RWPE2 (cell line): ENCODE results near the gene OR2A42.
A peak's percentile ranks its signal among the peaks of the same experiment; 100 is the strongest.
"Not testable (repeated sequence)": the region's sequence is repeated elsewhere in the genome, so short reads cannot be mapped to it uniquely, and the experiment has no call there.

ENCODE experiments used
- ATAC-seq: fragments of 200-7000 bp; cut with Tn5 transposase; 3 replicates; pipeline ENCODE4 v1.9.1; 2021; ENCODE audit warnings: low read depth
- DNase-seq: peaks from one replicate; pipeline ENCODE4 v3.0.0-alpha.2; 2020; ENCODE audit warnings: low spot score
- H3K27ac ChIP-seq: fragments of 450-650 bp; 2 replicates; pipeline ENCODE4 v1.5.1; 2017; ENCODE audit warnings: mild to moderate bottlenecking; ENCODE audit not compliant: poor library complexity, severe bottlenecking
- H3K27me3 ChIP-seq: fragments of 250-450 bp; sonication (Bioruptor Pico); 2 replicates; pipeline ENCODE4 v1.5.1; 2021; ENCODE audit warnings: mild to moderate bottlenecking, moderate library complexity; ENCODE audit not compliant: insufficient read depth, poor library complexity, severe bottlenecking
- H3K36me3 ChIP-seq: fragments of 250-450 bp; sonication (Bioruptor Pico); 2 replicates; pipeline ENCODE4 v1.5.1; 2020; ENCODE audit warnings: low read depth, mild to moderate bottlenecking, moderate library complexity
- H3K4me1 ChIP-seq: fragments of 250-450 bp; sonication (Bioruptor Pico); 2 replicates; pipeline ENCODE4 v1.5.1; 2021; ENCODE audit warnings: mild to moderate bottlenecking, moderate library complexity; ENCODE audit not compliant: insufficient read depth, poor library complexity, severe bottlenecking
- H3K4me3 ChIP-seq: fragments of 250-450 bp; sonication (Bioruptor Pico); 2 replicates; pipeline ENCODE4 v1.5.1; 2021; ENCODE audit warnings: mild to moderate bottlenecking, moderate library complexity; ENCODE audit not compliant: severe bottlenecking
- H3K9me3 ChIP-seq: fragments of 250-450 bp; sonication (Bioruptor Pico); 2 replicates; pipeline ENCODE4 v1.5.1; 2021; ENCODE audit warnings: mild to moderate bottlenecking, moderate library complexity; ENCODE audit not compliant: severe bottlenecking
- TF ChIP-seq, protein P1 (sequence below): fragments of 450-650 bp; IDR thresholded peaks from one replicate; pipeline ENCODE4 v1.5.1; 2017; ENCODE audit warnings: mild to moderate bottlenecking, moderate library complexity; ENCODE audit not compliant: poor library complexity, severe bottlenecking

Gene OR2A42

DNA sequence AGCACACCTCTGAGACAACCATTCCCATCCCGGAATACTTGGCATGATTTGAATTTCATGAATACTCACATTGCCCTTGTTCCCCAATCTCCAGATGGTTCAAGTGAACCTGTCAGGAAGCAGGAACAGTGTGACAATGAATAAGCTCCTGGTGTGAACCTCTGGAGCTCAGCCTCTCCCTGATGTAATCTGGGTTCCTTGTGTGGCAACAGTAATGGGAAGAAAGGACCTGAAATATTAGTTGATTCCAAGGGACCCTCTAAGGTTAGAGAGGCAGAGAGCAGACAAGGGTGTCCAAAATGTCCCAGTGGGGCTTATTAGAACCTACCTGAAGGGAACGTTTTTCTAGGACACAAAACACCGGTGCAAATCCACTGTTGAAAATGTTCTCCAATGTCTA lies 16.7 kb upstream of the OR2A42 start:
- H3K27me3 ChIP-seq: no peaks in the 10 kb centered on the region
- no peaks in the 10 kb centered on the region for H3K36me3 ChIP-seq
- H3K9me3 ChIP-seq: no peaks in the 10 kb centered on the region
- no peak for DNase-seq
- H3K4me3 ChIP-seq: no peak overlapping the region
- H3K4me1 ChIP-seq: no peaks in the 10 kb centered on the region
- no peak for ATAC-seq
- TF ChIP-seq, protein P1, sequence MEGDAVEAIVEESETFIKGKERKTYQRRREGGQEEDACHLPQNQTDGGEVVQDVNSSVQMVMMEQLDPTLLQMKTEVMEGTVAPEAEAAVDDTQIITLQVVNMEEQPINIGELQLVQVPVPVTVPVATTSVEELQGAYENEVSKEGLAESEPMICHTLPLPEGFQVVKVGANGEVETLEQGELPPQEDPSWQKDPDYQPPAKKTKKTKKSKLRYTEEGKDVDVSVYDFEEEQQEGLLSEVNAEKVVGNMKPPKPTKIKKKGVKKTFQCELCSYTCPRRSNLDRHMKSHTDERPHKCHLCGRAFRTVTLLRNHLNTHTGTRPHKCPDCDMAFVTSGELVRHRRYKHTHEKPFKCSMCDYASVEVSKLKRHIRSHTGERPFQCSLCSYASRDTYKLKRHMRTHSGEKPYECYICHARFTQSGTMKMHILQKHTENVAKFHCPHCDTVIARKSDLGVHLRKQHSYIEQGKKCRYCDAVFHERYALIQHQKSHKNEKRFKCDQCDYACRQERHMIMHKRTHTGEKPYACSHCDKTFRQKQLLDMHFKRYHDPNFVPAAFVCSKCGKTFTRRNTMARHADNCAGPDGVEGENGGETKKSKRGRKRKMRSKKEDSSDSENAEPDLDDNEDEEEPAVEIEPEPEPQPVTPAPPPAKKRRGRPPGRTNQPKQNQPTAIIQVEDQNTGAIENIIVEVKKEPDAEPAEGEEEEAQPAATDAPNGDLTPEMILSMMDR: no peak
- H3K27ac ChIP-seq: no peak overlapping the region

DNA sequence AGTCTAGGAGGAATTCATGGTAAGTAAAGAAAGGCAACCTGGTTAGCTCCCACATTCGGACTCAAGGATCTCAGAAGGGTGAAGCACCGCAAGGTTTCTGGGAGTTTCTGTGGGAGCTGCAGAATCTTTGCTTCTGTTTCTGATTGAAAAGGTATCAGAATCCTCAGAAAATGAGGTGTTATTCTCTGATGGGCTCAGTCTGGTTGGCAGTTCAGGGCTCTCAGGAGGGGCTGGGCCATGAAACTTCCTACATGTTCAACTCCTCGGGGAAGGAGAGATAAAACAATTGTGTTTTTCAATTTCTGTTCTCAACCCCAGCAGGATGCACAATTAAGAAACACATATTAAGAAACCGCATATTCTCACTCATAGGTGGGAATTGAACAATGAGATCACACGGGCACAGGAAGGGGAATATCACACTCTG lies 16.1 kb upstream of the OR2A42 start:
- ATAC-seq (no peak), DNase-seq (peak; percentile 21)
- Histone ChIP-seq H3K27ac (no peak overlapping the region), H3K27me3 (no peaks in the 10 kb centered on the region), H3K4me3 (no peak overlapping the region), H3K4me1 (no peaks in the 10 kb centered on the region), H3K9me3 (no peaks in the 10 kb centered on the region), H3K36me3 (no peaks in the 10 kb centered on the region)
- TF ChIP-seq, protein P1: no peak

DNA sequence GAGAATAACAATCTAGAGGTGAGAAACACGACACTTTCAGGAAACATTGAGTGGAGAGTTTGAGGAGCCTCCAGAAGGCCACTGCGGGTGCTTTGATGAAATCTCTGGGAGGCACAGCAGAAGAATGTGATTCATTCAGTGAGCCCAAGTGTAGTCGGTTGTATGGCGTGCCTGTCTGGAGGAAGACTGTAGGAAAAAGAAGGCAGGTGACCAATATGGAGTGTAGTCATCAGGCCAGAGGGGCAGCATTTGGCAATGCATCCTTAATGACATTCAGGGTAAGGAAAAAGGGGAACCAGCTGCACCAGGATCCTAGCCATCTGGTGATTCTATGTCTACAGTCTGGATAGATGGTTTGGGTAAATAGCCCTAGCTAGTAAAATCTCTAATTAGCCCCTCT lies 12.9 kb upstream of the OR2A42 start:
- not testable (repeated sequence) for H3K4me3 ChIP-seq, H3K27me3 ChIP-seq, H3K27ac ChIP-seq, DNase-seq, H3K36me3 ChIP-seq, H3K4me1 ChIP-seq, ATAC-seq, H3K9me3 ChIP-seq

DNA sequence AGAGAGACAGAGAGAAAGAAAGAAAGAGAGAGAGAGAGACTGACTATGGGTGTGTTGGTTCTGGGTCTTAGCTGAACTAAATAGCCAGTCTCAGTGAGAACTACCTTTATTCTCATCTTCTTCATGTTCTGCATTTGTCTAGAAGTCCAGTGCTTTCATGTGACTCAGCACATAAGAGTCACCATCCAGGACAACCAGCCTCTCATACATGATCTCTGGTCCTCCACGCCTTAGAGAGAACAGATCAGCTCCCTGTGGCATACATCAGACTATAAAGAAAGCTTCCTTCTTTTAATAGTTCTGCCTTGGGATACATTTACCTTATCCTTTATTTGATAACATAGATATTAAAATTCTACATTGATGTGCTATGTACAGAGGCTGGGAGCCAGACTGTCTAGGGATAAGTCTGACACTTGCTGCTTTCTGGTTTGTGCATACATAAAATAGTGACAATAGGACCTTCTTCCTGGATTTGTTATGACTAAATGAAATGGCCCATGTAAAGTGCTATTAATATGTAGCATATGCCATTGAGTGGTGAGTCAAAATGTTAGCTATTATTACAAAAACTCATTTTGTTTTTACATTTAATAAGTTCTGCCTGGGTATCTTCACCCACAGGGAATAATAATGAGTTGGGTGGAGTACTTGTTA lies 8.4 kb upstream of the OR2A42 start:
- not testable (repeated sequence) for H3K27ac ChIP-seq, H3K36me3 ChIP-seq, H3K9me3 ChIP-seq, H3K27me3 ChIP-seq, H3K4me1 ChIP-seq, H3K4me3 ChIP-seq, DNase-seq
- peak; percentile 31; the same call in 1 of the 3 replicates for ATAC-seq

DNA sequence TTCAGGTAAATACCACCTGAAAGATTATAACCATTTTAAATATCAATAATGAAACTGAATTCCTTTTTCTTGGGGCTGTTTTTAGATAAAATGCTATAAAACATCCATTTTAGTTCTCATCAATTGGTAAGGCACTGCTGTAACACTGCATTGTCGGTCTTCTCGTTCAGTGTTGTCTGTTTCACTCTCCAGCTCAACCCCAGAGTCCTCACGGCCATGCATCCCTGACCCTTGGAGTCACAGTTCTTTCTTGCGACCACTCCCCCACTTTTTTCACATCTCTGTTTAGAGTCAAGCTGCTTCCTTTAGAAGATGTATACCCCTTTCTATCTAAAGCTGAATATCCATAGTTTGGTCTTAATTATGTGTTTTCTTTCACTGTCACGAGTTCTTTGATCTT lies 7.6 kb upstream of the OR2A42 start:
- H3K27me3 ChIP-seq, H3K4me3 ChIP-seq, H3K36me3 ChIP-seq, ATAC-seq, H3K27ac ChIP-seq, H3K4me1 ChIP-seq, DNase-seq, H3K9me3 ChIP-seq: not testable (repeated sequence)

DNA sequence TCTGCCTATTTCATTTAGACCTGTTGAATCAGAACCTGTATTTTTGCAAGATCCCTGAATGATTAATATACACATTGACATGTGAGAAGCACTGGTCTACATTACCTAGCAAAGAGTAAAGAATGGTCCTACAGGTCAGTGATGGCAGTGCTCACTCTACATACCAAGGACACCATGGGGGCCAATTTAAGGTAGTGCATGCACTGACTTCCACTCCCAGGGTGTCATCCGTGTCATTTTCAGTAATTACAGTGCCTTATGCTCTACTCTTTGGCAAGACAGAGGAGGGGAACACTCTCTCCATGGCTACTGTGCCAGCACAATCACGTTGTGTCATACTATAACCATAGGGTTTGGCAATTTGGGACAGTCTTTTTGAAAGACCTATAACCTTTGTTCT lies 6.0 kb upstream of the OR2A42 start:
- not testable (repeated sequence) for H3K27ac ChIP-seq, H3K36me3 ChIP-seq, H3K27me3 ChIP-seq, H3K4me1 ChIP-seq, H3K4me3 ChIP-seq, DNase-seq, H3K9me3 ChIP-seq
- peak; percentile 43; the same call in 1 of the 3 replicates for ATAC-seq

DNA sequence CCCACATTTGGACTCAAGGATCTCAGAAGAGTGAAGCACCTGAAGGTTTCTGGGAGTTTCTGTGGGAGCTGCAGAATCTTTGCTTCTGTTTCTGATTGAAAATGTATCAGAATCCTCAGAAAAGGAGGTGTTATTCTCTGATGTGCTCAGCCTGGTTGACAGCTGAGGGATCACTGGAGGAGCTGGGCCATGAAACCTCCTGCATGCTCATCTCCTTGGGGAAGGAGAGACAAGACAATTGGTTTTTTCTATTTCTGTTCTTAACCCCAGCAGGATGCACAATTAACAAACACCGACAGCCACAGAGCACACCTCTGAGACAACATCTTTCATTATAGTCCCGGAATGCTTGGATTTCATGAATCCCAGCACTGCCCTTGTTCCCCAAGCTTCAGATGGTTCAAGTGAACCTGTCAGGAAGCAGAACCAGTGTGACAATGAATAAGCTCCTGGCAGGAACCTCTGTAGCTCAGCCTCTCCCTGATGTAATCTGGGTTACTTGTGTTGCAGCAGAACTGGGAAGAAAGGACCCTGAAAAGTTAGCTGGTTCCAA lies 799 bp downstream of the OR2A42 start:
- not testable (repeated sequence) for H3K4me1 ChIP-seq, H3K27ac ChIP-seq, DNase-seq, H3K36me3 ChIP-seq, ATAC-seq, H3K4me3 ChIP-seq, H3K27me3 ChIP-seq, H3K9me3 ChIP-seq

DNA sequence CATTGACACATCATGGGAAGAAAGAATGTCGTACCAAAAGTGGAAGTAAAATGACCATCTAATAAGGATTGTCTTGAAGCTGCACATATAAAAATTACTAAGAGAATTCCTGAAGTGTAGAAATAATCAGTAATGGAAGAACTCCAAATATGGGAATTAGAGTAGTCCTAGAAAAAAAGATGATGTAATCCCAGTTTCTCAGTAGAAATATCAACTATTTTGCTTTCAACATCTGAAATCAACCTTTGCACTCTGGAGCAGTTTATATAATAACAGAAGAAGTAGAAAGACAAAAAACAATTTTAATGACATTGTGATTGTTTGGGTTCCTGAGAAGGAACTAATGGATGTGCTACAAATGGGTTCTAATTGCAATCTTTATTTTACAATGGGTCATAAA lies 6.4 kb downstream of the OR2A42 start:
- 0 out of 3 replicates have a peak, but pooled peaks have one; percentile 6 for ATAC-seq
- not testable (repeated sequence) for H3K36me3 ChIP-seq, H3K27ac ChIP-seq, H3K27me3 ChIP-seq, H3K4me1 ChIP-seq, H3K4me3 ChIP-seq, DNase-seq, H3K9me3 ChIP-seq

DNA sequence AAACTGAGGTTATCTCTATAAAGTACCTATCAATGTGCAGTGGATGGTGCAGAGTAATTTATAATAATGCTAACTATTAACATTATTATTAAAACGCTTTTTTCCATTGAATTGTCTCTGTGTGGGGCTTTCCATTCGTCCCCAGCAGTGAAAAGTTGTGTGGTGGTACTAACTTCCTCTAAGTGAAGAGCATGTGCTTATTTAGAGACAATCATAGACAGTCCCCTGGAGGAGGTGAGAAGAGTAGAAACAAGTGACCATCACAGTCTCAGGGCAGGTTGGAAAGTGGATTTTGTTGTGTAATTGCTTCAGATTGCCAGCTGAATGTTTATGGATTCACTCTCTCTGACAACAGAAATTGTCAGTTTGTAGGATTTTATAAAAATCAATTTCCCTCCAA lies 8.4 kb downstream of the OR2A42 start:
- not testable (repeated sequence) for H3K4me3 ChIP-seq, H3K36me3 ChIP-seq, DNase-seq, ATAC-seq, H3K4me1 ChIP-seq, H3K9me3 ChIP-seq, H3K27ac ChIP-seq, H3K27me3 ChIP-seq

DNA sequence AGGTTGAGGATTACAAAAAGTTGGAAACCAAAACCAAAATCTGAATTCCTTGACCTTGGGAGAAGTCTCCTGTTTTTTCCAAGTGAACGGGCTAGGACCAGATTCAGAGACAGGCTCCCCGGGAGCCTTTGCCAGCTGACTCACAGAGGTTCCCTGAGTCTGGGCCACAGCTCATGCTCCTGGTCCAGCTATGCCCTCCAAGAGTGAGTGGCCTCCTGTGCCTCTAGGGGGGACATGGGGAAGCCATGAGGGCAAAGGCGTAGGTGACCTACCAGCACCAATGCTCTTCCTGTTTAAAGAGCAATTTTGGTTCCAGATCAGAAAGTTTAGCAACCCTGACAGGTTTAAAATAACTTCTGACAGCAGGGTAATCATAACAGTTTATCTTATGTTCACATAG lies 10.6 kb downstream of the OR2A42 start:
- H3K9me3 ChIP-seq, H3K27me3 ChIP-seq, H3K4me3 ChIP-seq, DNase-seq, H3K27ac ChIP-seq, H3K4me1 ChIP-seq, H3K36me3 ChIP-seq: not testable (repeated sequence)
- ATAC-seq: 0 out of 3 replicates have a peak, but pooled peaks have one; percentile 21
